NCI-H2227 (cell line): Measurements from ENCODE around the gene PRKD1.
A peak's percentile ranks its signal among the peaks of the same experiment; 100 is the strongest.

Experiments
- DNase-seq: peaks from one replicate; lab custom pipeline; 2025; ENCODE audit not compliant: unreplicated experiment; lab: John Stamatoyannopoulos, UW

PRKD1 gene

GRCh38 chr14:29687071-29687765, 240.4 kb downstream of the PRKD1 start:
- no peak for DNase-seq

GRCh38 chr14:29684926-29685325, 242.7 kb downstream of the PRKD1 start:
- DNase-seq = no peak

- DNase-seq = no peak
Observed at GRCh38 chr14:29682789-29683188, 244.9 kb downstream of the PRKD1 start.

GRCh38 chr14:29681316-29681715, 246.3 kb downstream of the PRKD1 start:
- DNase-seq = no peak

GRCh38 chr14:29674566-29675285, 252.9 kb downstream of the PRKD1 start:
- no peak for DNase-seq

GRCh38 chr14:29672831-29673230, 254.8 kb downstream of the PRKD1 start:
- no peak for DNase-seq

- no peak for DNase-seq
Observed at GRCh38 chr14:29671034-29671433, 256.6 kb downstream of the PRKD1 start.

- DNase-seq = peak; percentile 5
Observed at GRCh38 chr14:29668201-29668600, 259.4 kb downstream of the PRKD1 start.

GRCh38 chr14:29664515-29664914, 263.1 kb downstream of the PRKD1 start:
- no peak for DNase-seq

- peak; percentile 22 for DNase-seq
Observed at GRCh38 chr14:29663281-29663801, 264.3 kb downstream of the PRKD1 start.

- no peak for DNase-seq
Observed at GRCh38 chr14:29654901-29655550, 272.6 kb downstream of the PRKD1 start.

GRCh38 chr14:29653303-29653702, 274.3 kb downstream of the PRKD1 start:
- no peak for DNase-seq

- DNase-seq = no peak
Observed at GRCh38 chr14:29652571-29652970, 275.1 kb downstream of the PRKD1 start.

- DNase-seq = no peak
Observed at GRCh38 chr14:29650554-29651269, 276.9 kb downstream of the PRKD1 start.

- DNase-seq = no peak
Observed at GRCh38 chr14:29649170-29649569, 278.5 kb downstream of the PRKD1 start.

- peak; percentile 12 for DNase-seq
Observed at GRCh38 chr14:29648045-29648444, 279.6 kb downstream of the PRKD1 start.

GRCh38 chr14:29645117-29645516, 282.5 kb downstream of the PRKD1 start:
- no peak for DNase-seq

- DNase-seq = no peak
Observed at GRCh38 chr14:29643433-29644211, 284.0 kb downstream of the PRKD1 start.

GRCh38 chr14:29637411-29637810, 290.2 kb downstream of the PRKD1 start:
- no peak for DNase-seq

- no peak for DNase-seq
Observed at GRCh38 chr14:29636870-29637269, 290.8 kb downstream of the PRKD1 start.
